HG02852 (cell line): ENCODE measurements around the gene LYL1.

Experiments
- ATAC-seq: cut with Tn5 transposase; IDR thresholded peaks from one replicate; pipeline ENCODE4 v1.9.1; 2021; ENCODE audit warnings: mild to moderate bottlenecking, moderate library complexity; ENCODE audit not compliant: unreplicated experiment

Gene LYL1

DNA sequence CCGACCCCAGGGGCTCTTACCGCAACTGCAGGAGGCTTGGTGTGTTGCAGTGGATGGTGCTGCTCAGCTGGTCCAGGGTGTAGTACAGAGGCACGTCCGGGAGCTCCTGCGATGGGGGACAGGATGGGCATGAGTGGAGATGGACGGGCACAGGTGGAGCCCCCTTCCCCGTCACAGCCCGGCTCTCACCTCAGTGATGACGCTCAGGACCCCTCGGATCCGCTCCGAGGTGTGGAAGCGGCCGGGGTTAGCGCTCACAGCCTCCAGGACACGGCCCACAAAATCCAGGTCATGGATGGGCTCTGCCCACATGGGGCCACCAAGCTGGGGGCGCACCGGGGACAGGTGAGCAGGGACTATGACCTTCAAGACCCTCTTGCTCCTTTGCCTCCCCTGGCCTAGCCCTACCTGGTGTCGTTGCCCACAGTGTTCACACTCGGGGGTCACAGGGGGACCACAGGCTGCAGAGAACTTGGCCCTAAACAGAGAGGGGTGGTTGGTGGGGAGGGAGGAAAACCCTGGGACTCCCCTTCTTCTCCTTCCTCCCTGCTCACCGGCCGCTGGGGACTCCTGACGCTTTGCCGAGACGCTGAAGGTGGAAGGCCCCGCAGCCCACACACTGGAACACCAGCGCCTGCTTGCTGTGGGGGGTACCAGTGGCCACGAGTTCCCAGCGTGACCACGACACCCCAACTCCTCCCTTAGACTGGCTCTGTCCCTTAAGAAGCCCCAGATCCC, 6.9 kb upstream of the LYL1 start:
- ATAC-seq: no peak

DNA sequence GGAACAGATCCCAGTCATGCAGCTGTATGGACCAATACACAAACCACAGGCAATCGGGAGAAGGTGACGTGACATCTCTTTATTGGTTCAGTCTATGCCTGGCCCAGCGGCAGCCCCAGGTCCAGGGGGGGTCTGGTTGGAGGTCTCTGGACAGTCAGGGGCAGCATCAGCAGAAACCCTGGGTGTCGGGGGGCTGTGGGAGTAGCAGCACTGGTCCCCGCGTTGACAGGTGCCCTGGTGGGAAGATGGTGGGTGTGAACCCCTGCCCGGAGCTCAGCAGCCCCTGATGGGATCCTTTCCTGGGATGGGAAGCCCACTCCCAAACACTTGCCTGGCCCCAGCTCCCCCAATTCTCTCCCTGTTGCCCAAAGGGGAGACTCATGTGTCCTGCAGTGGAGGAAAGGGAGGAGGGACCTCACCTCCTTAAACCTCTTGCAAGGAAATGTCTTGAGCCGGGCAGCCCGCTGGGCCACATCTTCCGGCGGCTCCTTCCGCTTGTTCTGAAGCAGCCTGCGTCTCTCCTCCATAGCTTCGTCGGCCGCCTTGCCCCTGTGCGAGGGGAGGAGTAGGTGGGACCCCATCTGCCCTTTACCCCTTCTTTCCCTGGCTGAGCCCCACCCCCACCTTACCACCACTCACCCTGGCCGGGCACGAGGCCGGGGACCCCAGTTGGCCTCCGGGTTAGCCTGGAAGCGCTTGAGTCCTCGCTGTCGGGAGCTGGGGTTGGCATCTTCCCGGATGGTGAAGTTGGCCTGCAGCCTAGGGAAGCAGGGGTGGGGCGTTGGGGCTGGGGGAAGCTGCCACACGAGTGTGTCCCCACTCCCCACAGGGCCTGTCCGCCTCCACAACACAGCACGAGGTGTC, 2.4 kb upstream of the LYL1 start:
- no peak for ATAC-seq

DNA sequence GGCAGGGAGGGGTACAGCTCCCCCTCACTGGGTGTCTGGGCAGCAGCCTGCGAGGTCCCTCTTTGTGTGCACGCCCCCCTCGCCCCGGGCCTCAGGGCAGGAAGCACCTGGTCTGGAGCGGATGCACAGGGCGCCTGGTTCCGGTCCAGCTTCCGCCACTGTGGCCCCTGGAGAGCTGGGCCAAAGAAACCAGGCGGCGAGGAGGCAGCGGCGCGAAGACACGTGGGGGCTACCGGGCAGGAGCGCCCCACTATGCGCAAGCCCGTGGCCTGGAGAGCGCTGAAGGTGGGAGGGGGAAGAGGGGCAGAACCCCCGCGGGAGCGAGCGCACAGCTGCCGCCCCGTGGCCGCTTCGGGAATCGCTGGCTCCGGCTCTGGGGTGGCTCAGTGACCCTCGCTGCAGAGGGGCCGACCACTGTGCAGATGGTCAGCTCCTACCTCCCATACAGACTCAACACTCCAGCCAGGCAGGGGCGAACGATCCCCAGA, 1.7 kb upstream of the LYL1 start:
- peak; percentile 31 for ATAC-seq

DNA sequence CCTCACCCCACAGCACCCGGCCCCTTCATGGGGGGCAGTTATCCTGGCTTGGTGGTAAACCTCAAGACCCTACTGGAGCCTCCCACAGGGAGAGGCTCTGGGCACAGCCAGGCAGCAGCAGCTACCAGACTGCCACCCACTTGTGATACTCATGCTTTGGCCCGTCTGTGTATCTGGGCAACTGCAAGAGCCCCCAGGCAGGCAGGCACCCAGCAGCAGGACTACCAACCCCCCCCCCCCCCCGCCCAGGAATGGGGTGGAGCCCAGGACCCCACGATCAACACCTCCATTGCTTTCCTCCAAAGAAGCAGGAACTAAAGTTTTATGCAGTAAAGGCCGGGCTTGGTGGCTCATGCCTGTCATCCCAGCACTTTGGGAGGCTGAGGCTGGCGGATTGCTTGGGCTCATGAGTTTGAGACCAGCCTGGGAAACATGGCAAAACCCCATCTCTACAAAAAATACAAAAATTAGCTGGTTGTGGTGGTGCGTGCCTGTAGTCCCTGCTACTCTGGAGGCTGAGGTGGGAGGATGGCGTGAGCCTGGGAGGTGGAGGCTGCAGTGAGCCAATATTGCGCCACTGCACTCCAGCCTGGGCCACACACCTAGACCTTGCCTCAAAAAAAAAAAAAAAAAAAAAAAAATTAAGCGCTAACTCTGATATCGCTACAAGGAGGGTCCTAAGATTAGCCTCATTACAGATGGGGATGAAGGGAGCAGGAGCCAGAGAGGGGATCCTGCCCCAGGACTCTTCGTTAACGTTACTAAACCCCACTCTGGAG, 1.1 kb upstream of the LYL1 start:
- no peak for ATAC-seq

DNA sequence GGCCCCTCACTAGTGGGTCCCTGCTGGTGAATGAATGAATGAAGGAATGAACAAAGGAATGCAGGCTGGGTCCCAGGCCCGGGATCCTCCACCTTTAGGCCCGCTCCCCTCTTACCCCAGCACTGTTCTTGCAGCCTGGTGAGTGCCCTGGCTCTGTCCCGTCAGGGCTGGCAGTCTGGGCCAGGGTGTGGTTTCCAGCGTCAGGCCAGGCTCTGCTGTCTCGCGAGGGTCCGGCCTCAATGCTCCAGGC, 317 bp downstream of the LYL1 start:
- no peak for ATAC-seq

DNA sequence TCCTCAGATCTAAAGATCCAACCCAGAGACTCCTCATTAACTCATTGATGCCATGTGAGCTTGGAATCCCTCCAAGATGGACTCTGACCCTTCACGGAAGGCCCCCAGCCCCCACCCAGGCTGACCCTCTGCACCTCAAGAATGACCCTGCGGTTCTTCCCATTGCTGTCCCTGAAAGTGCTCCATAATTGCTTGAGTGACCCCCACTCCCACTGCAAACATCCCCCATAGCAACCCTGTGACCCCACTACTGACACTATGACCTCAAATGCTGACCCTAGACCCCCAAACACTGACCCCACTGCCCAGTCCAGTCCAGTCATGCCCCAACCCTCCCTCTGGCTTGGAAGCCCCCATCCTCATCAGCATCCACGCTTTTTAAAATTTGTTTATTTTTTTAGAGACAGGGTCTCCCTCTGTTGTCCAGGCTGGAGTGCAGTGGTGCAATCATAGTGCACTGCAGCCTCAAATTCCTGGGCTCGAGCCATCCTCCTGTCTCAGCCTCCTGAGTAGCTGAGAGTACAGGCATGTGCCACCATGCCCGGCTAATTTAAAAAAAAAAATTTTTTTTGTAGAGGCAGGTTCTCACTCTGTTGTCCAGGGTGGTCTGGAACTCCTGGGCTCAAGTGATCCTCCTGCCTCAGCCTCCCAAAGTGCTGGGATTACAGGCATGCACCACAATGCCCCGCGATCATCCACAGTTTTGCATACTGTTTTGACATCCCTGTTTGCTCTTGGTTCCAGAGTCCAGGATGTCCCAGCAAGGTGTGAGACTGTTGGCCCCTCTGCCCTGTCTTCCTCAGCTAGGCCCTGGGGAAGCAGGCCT, 855 bp downstream of the LYL1 start:
- no peak for ATAC-seq

DNA sequence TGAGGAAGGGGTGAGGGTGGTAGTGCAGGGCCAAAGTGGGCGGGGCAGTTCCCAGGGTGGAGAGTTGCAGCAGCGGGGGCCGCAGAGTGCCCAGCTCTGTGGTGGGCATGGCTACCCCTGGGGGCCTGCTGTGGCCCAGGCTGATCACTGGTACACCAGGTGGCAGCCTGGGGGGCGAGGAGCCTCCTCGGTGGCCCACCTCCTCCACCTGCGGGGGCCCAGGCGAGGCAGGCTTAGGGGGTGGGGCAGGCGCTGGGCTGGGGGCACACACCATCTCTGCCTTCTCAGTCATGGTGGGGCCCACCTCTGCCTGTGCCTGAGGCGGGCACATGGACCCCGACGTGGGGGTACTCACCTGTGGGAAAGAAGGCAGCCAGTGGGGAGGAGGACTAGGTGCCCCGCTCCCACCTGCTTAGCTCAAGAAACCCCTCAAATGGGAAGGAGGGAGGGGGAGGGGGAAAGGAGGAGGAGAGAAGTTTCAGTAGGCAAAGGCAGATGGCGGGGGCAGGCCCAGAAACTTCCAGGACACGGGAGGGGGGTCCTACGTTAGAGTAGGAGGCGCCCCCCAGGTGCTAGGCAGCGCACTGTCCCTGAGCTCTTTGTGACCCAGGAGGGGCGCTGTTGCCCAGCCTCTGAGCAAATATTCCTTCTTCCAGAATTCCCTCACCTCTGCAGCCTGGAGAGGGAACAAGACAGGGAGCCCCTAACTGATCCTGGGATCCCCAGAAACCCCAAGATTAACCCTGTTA, 1.6 kb downstream of the LYL1 start:
- ATAC-seq: no peak

DNA sequence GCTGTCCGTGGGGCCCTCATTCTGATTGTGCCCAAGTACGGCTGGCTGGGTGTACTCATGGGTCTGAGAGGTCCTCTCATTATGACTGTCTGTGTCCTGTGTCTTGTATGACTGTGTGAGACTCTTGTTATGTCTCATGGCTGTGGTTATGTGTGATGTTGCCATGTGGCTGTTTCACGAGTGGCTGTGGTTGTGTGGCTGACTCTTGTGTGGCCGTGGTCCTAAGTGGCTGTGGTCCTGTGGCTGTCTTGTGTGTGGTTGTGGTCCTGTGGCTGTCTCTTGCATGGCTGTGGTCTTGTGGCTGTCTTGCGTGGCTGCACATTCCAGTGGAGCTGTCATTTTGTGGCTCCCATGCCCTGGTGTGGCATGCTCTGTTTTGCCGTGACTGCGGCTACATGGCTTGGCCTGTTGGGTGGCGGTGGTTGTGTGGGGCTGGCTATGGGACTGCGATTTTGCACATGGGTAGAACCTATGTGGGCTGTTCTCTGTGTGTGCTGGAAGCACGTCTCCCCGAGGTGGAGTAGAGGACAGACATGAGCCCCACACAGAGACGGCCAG, 2.5 kb downstream of the LYL1 start:
- no peak for ATAC-seq

DNA sequence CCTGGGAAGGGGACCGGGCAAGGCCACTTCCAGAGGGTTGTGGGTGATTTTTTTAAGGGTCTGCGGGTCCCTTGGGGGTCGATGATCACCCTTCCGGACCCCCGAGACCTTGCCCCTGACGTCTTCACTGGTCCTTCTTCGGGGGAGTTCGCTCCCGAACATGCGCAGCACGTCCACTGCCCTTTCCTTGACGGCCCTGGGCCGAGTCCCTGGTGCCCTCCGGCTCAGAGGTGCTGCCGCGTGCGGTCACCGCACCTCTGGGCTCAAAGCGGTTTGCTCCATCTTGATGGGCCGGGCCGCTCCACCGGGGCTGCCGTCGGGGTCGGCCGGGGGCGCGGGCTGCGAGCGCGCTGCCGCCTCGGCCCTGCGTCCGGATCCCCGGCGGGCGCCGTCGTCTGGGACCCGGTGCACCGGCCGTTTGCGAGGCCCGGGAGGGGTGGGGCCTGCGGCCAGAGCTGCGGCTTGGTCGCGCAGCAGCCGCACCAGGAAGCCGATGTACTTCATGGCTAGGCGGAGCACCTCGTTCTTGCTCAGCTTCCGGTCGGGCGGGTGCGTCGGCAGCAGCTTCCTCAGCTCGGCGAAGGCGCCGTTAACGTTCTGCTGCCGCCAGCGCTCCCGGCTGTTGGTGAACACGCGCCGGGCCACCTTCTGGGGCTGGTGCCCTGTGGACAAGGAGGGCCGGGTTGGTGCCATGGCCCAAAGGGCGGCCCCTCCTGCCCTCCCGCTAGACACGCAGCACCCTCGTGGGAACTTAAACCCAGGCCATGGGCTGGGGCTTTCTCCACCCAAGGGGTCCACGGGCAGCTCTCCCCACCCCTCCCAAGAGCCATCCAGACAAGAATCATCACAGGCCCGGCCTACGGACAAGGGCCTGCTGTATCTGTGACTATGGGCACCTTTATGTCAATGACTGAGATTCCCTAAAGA, 3.3 kb downstream of the LYL1 start:
- no peak for ATAC-seq

DNA sequence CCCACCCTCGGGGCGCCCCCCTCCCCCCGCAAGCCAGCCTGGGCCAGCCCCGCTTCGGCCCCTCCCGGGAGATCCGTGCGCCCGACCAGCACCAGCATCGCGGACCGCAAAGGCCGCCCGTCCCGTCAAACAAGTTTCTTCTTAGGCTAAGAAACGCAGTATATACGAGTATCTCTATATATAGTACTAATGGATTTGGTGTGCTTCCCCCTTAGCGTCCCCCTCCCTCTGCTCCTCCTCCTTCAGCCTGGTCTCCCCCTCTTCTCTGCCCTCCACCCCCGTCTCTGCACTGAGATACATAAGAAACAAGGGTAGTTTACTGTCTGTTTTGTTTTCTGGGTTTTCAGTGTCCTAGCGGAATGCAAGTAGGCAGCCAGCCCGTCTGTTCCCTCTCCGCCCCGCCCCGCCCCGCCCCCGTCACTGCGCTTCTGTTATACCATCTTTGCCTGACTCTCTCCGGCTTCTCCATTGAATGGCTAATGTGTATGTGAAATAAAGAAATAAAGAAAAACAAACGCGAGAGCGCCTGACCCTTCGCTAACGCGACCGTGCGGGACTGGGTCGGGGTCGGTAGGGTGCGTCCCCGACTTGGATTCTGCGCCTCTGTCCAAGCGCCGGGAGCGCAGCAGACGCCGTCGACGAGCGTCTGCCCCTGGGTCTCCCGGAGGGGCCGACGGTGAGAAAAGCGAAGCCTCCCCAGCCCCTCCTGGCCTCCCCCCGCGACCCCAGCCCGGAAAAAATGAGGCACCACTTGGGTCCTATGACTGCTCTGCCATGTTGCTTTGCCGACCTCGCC, 4.2 kb downstream of the LYL1 start:
- ATAC-seq: no peak

DNA sequence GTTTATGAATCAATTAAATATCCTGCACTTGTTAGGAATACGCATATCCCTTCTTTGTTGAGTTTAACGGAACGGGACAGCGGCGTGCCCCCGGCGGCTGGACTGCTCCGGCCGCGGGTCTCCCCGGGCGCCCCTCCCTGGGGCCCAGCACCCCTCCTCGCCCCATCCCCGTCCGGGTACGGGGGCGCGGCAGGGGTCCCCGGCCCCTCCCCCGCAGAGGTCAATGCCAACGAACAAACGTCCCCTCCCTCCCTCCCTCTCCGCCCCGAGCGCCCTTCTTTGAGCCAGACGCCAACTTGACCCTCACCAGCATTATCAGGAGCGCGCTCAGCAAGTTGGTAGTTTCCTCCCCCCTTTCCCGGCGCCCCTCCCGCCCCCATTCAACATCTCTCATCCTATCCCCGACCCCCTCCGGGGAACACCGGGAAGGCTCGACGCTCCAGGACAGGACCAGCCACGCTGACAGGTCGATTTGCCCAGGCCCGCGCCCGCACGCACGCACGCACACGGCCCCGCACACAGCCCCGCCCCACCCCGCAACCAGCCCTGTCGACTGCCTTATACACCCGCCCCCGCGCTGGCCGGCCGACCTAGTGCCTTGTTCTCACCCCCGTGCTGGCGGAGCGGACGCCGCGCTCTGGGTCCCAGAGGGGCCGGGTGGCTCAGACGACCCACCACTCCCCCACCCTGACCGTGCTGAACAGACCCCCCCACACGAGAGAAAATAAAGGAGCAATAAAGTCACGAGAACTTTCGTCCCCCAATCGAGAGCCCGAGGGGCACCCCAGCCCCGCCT, 5.0 kb downstream of the LYL1 start:
- ATAC-seq: no peak

DNA sequence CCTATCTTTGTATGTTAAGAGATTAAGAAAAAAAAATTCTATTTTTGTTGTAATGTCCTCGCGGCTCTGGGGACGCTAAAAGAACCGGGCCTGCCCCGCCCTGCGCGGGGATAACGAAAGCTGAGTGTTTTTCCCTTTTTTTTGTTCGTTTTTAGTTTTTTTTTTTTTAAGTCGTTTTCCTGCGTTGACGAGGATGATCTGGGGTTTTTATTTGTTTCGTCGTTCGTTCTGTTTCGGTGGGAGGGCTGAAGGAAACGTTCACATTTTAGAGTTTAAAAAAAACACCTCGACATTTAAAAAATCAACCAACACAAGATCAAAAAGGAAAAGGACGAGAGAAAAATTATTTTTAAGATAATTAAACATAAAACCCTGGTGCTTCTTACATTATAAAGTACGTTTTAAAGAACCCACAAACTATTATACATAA, 5.6 kb downstream of the LYL1 start:
- ATAC-seq: no peak

DNA sequence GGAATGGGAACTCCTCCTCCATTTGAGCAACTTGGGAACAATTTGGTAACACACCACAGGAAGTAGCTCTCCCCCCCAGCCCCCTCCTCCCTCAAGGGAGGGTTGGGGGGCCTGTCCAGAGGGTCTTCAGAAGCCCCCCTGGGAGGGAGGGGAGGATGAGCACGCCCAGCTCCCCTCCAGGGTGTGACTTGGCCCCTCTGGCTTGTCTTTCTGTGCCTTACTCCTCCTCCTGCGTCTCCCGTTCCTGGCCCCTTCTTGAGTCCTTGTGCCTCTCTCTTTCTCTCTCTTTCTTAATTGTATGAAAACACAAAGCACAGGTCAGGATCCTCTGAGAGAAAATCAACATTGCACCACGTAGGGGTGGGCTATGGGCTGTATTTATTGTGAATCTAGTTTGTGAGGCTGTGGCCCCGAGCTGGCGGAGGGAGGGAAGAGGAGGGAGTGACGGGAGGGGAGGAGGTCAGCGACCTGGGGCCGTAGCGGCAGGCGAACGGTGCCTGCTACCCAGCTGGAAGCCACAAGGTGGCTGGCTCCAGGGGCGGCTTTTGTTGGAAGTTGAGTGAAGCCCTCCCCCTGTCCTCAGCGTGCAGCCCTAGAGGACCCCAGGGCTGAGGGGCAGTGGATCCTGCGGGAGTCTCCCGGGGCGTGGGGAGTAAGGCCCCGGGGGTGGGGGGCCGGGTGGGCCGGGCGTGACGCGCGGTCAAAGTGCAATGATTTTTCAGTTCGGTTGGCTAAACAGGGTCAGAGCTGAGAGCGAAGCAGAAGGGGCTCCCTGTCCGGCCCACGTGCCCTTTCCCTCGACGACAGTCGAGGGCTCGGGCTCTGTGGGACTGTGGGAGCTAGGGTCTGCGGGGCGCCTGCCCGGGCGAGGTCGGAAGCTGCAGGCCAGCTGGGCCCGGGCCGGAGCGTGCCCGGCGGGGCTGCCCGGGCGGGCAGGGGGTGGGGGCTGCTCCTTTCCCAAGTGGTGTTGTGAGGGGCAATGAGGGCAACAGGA, 6.4 kb downstream of the LYL1 start:
- no peak for ATAC-seq

DNA sequence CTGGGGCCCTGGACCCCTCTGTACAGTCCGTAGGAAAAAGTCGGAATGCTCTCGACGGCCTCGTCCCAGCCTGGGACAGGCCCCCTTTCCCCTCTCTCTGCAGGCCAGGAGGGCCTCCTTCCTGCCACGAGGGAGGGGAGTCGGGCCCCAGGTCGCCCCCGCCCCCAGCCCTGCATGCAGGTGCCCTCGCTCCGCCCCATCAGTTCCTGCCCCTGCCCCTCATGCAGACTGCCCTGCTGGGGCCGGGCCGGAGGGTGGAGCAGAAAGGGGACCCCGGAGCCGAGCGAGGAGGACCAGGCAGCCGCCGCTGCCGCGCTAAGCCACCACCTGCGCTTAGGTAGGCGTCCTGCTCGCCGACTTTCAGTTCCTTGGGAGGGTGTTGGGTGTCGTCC, 7.3 kb downstream of the LYL1 start:
- no peak for ATAC-seq

DNA sequence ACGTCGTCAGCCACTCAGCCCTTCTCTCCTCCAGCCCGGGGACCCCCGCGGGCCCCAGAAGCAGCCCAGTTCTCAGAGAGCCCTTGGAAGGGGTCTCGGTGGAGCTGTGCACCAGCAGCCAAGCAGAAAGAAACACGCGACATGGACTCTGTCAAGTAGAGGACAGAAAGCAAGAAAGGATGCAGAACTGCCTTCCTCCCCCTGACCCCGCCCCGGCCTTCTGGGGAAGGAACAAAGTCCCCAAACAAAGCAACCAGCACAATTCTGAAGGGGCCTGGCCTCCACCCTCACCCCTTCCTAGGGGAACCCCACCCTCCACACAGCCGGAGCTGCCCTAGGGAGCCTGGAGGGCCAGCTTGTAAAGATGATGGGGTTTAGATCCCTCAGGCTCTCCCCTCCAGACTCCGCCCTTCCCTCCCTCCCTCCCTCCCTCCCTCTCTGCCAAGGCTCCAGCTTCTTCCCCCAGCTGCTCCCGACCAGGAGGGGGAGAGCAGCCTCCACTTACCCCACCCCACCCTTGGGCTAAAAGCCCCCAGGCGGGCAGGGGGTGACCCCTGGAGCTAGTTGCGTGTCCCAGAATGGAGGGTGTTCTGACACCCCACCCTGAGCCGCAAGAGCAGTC, 7.8 kb downstream of the LYL1 start:
- ATAC-seq: no peak
